Progenitor cell of endocrine pancreas (in vitro differentiated cells): Measurements from ENCODE around the gene PTPN14. TPM values are rescaled to one million over a fixed set of nuclear protein-coding genes. Genes with fewer than 3 reads are reported as not detected.

Experiments
- DNase-seq: peaks from one replicate; pipeline ENCODE4 v3.0.0; 2021; ENCODE audit warnings: low spot score; ENCODE audit not compliant: unreplicated experiment
- H3K27ac Mint-ChIP-seq: 2 replicates; pipeline ENCODE4 v1.8.0; 2021; ENCODE audit warnings: mild to moderate bottlenecking, moderate library complexity, mixed read lengths
- H3K27me3 Mint-ChIP-seq: 2 replicates; pipeline ENCODE4 v1.8.0; 2021; ENCODE audit warnings: mixed read lengths
- H3K36me3 Mint-ChIP-seq: 2 replicates; pipeline ENCODE4 v1.8.0; 2022; ENCODE audit warnings: mixed read lengths; ENCODE audit not compliant: insufficient read depth
- H3K4me1 Mint-ChIP-seq: 2 replicates; pipeline ENCODE4 v1.8.0; 2021; ENCODE audit warnings: low read depth, mixed read lengths
- H3K4me3 Mint-ChIP-seq: 2 replicates; pipeline ENCODE4 v1.8.0; 2021; ENCODE audit warnings: low read depth, mild to moderate bottlenecking, moderate library complexity, mixed read lengths
- H3K9me3 Mint-ChIP-seq: 2 replicates; pipeline ENCODE4 v1.8.0; 2021; ENCODE audit warnings: low read depth, mixed read lengths
- total RNA-seq: library from RNA; stranded (reverse); gene quantifications from 2 replicates; pipeline ENCODE4 v1.2.1, GENCODE V29; 2021
- TF ChIP-seq, protein P1 (sequence below): fragments of 200-600 bp; sonication (generic); IDR thresholded peaks from one replicate; pipeline ENCODE4 v1.5.0; 2021; ENCODE audit warnings: antibody characterized with exemption, mild to moderate bottlenecking; ENCODE audit not compliant: unreplicated experiment

The PTPN14 gene
- total RNA-seq, 1 donor from 2014 or later = 37.0 TPM

DNA sequence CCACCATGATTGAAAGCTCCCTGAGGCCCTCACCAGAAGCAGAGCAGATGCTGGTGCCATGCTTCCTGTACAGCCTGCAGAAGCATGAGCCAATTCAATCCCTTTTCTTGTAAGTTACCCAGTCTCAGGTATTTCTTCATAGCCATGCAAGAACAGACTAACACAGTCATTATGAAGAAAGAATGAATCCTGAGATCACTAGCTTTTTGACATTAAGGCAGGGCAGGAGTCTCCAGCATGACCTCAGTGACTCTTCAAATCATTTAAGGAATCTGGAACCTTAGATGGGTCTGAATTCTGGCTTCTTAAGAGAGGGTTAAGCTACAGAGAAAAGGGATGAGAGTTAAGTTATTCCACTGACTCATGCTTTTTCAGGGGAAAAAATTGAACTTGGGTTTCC is 79.0 kb downstream of the PTPN14 start:
- H3K4me1 Mint-ChIP-seq = peaks cover 49% of the 10 kb centered on the region
- peak overlapping the region; percentile 35 for H3K27ac Mint-ChIP-seq
- H3K36me3 Mint-ChIP-seq = peaks cover 2% of the 10 kb centered on the region
- DNase-seq = no peak
- TF ChIP-seq, protein P1, sequence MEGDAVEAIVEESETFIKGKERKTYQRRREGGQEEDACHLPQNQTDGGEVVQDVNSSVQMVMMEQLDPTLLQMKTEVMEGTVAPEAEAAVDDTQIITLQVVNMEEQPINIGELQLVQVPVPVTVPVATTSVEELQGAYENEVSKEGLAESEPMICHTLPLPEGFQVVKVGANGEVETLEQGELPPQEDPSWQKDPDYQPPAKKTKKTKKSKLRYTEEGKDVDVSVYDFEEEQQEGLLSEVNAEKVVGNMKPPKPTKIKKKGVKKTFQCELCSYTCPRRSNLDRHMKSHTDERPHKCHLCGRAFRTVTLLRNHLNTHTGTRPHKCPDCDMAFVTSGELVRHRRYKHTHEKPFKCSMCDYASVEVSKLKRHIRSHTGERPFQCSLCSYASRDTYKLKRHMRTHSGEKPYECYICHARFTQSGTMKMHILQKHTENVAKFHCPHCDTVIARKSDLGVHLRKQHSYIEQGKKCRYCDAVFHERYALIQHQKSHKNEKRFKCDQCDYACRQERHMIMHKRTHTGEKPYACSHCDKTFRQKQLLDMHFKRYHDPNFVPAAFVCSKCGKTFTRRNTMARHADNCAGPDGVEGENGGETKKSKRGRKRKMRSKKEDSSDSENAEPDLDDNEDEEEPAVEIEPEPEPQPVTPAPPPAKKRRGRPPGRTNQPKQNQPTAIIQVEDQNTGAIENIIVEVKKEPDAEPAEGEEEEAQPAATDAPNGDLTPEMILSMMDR = no peak
- H3K27me3 Mint-ChIP-seq = no peaks in the 10 kb centered on the region
- H3K4me3 Mint-ChIP-seq = no peak overlapping the region
- H3K9me3 Mint-ChIP-seq = peaks cover 3% of the 10 kb centered on the region

DNA sequence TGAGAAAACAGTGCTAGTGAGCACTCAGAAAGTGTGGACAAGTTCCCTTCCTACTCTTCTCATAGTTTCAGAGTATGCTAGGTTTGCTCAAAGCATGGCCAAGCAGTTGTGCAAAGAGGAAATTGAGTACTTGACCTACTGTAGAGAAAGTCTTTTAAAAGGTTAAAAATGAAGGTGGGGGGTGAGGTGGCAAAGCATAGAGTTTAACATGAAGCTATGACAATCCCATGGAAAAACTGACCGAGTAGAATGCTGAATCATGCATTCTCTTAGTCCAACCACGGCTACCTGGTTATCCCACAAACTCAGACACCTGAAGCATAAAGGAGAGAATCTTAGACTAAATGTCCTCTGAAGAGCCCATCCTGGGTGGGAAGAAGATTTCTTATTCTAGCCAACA is 79.9 kb downstream of the PTPN14 start:
- TF ChIP-seq, protein P1 = no peak
- no peak overlapping the region for H3K4me3 Mint-ChIP-seq
- peaks cover 3% of the 10 kb centered on the region for H3K9me3 Mint-ChIP-seq
- no peaks in the 10 kb centered on the region for H3K27me3 Mint-ChIP-seq
- peaks cover 48% of the 10 kb centered on the region for H3K4me1 Mint-ChIP-seq
- peaks cover 2% of the 10 kb centered on the region for H3K36me3 Mint-ChIP-seq
- DNase-seq = no peak
- H3K27ac Mint-ChIP-seq = peak overlapping the region; percentile 67

DNA sequence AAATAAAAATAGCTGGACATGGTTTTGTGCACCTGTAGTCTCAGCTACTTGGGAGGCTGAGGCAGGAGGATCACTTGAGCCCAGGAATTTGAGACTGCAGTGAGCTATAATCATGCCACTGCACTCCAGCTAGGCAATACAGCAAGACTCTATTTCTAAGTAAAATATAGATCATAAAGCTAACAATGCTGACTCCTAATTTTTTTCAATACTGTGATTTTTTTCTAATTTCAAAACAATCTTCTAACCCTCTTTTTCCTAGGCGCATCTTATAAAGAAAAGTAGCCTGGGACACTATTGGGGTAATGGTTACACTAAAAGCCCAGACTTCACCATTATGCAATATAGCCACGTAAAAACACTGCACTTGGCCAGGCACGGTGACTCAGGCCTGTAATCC is 81.3 kb downstream of the PTPN14 start:
- TF ChIP-seq, protein P1 = no peak
- Mint-ChIP-seq H3K9me3 (peaks cover 3% of the 10 kb centered on the region), H3K36me3 (peaks cover 2% of the 10 kb centered on the region), H3K4me1 (peaks cover 40% of the 10 kb centered on the region), H3K4me3 (no peak overlapping the region), H3K27ac (no peak overlapping the region), H3K27me3 (no peaks in the 10 kb centered on the region)
- no peak for DNase-seq

DNA sequence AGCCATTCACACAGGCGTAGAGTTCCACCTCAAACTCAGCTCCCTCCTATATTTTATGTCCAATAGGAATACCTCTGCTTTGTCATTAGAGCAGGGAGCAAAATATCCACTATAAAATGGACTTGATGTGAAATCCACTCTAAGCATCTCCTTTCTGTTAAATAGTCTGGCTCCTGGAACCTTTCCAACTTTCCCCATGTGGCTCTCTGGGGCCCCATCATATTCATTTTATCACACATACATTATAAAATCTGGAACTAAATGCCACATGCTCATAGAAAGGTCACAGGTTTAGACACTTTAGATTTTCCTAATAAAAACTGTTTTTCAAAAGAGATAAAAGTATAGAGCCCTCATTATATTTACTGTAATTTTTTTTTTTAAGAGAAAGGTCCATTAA is 82.1 kb downstream of the PTPN14 start:
- no peak overlapping the region for H3K27ac Mint-ChIP-seq
- no peaks in the 10 kb centered on the region for H3K27me3 Mint-ChIP-seq
- peaks cover 34% of the 10 kb centered on the region for H3K4me1 Mint-ChIP-seq

DNA sequence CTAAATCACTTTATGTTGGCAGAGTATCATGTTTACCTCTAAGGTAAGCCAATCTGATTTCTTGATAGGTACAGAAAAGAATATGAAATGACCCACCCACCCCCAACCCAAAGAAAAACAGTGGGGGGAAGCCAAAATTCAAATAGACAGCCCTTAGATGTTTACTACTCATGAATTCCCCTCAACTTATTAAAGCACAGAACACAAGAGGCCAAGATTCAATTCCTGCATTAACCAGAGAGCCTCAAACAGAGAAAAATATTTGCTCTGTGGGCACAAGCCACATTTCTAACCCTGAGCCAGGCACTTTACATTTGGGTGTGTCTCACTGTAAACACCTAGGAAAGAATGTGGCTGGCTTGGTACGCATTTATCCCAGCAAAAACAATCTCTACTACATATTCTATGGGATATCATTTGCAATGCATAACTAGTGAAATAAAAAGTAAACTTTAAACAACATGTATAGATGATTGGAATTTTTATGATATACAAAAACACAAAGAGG is 84.3 kb downstream of the PTPN14 start:
- Mint-ChIP-seq H3K36me3 (peaks cover 5% of the 10 kb centered on the region), H3K9me3 (peaks cover under 1% of the 10 kb centered on the region), H3K27me3 (no peaks in the 10 kb centered on the region), H3K4me1 (peaks cover 15% of the 10 kb centered on the region), H3K27ac (peak overlapping the region; percentile 92), H3K4me3 (no peak overlapping the region)
- no peak for DNase-seq
- TF ChIP-seq, protein P1 = no peak

More for the DNA sequence above, 82.1 kb downstream of the PTPN14 start:
- no peak for DNase-seq
- Mint-ChIP-seq H3K4me3 (no peak overlapping the region), H3K9me3 (peaks cover 3% of the 10 kb centered on the region), H3K36me3 (peaks cover 2% of the 10 kb centered on the region)
- TF ChIP-seq, protein P1 = no peak
